A549 (cell line): ENCODE data around the gene YDJC.

Experiments
- CBX8 ChIP-seq: fragments of 200-600 bp; sonication (generic); IDR thresholded peaks from 2 replicates; pipeline ENCODE4 v1.6.1; 2016
- EP300 ChIP-seq, 2 experiments: fragments of >200 bp; sonication (Bioruptor Twin); formaldehyde crosslinking; IDR thresholded peaks; 2 replicates in 1 of 2; 3 replicates in 1 of 2; pipeline ENCODE4 v1.6.1; 2016 to 2017
- HDAC2 ChIP-seq: fragments of 200-600 bp; sonication (generic); IDR thresholded peaks from 2 replicates; pipeline ENCODE4 v1.6.1; 2016
- JUN ChIP-seq, 2 experiments: fragments of >200 bp; sonication (Bioruptor Twin); formaldehyde crosslinking; IDR thresholded peaks; 2 replicates in 1 of 2; 3 replicates in 1 of 2; pipeline ENCODE4 v1.6.1; 2016 to 2017
- KDM5A ChIP-seq: fragments of 200-600 bp; sonication (generic); IDR thresholded peaks from 2 replicates; pipeline ENCODE4 v1.6.1; 2016; ENCODE audit warnings: antibody characterized with exemption, mild to moderate bottlenecking
- MAFK ChIP-seq: fragments of 450-650 bp; IDR thresholded peaks from 2 replicates; pipeline ENCODE4 v1.6.1; 2014; ENCODE audit not compliant: partially characterized antibody
- MAZ ChIP-seq: fragments of 150-350 bp; IDR thresholded peaks from 2 replicates; pipeline ENCODE4 v1.6.1; 2014; ENCODE audit warnings: antibody characterized with exemption, low read depth, low read length, borderline replicate concordance
- POLR2A ChIP-seq: IDR thresholded peaks from 2 replicates; pipeline ENCODE4 v1.6.1; 2012; ENCODE audit warnings: mild to moderate bottlenecking, low read length
- POLR2AphosphoS2 ChIP-seq: conservative IDR thresholded peaks from 2 replicates; pipeline ENCODE4 v1.6.1; 2012; ENCODE audit warnings: low read length, improper control_type of control experiment, inconsistent platforms
- RAD21 ChIP-seq, 2 experiments: fragments of >200 bp in 1 of 2; sonication (Bioruptor Twin) in 1 of 2; formaldehyde crosslinking in 1 of 2; IDR thresholded peaks in 1 of 2; conservative IDR thresholded peaks in 1 of 2; 2 replicates in 1 of 2; 3 replicates in 1 of 2; pipeline ENCODE4 v1.6.1; 2012 to 2018; ENCODE audit warnings: inconsistent platforms in 1 of 2
- RNF2 ChIP-seq: fragments of 200-600 bp; sonication (generic); IDR thresholded peaks from 2 replicates; pipeline ENCODE4 v1.6.1; 2016; ENCODE audit warnings: low read depth, mild to moderate bottlenecking, antibody characterized with exemption, moderate library complexity, borderline replicate concordance
- TF ChIP-seq, protein P1 (sequence below): fragments of >200 bp; sonication (Bioruptor Twin); formaldehyde crosslinking; IDR thresholded peaks from 3 replicates; pipeline ENCODE4 v1.5.1; 2016
- TF ChIP-seq, protein P2 (sequence below): fragments of 450-650 bp; IDR thresholded peaks from 2 replicates; pipeline ENCODE4 v1.6.1; 2014; ENCODE audit warnings: antibody characterized with exemption
- TF ChIP-seq, protein P3 (sequence below): IDR thresholded peaks from 2 replicates; pipeline ENCODE4 v1.6.1; 2012; ENCODE audit warnings: low read depth, borderline replicate concordance

DNA sequence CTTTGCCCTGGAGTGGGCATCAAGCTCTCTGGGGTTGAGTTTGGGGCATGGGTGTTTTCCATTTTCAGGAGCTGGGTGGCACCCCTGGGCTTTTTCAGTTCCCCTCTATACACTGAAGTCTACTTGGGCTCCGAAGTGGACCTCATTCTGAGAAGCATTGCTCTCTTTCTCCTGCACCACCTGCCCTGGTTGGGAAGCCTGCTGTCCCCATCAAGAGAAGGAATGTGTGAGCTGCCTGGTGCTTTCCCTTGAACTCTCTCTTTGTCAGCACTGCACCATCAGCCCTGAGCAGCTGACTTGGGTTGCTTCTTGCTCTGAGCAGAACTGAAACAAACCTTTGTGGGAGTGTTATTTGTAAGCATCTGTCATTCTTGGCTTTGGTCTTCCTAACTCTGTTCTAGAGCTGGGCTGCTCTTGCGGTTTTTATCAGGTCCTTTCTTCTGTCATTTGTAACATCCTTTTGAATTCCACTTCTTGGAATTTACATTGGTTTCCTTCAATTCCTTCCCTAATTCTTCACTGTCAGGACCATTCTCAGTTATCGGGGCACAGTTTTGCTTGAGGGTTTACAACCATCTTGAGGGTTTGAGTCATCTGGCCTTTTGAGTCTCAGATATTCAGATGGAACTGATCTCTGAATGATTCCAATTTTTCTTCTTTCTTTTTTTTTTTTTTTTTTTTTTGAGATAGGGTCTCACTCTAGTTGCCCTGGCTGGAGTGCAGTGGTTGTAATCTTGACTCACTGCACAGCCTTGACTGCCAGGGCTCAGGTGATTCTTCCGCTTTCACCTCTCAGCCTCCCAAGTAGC is 41.8 kb downstream of the YDJC start:
- TF ChIP-seq EP300 (IDR thresholded peaks at IDR 0.05) = no peak
- TF ChIP-seq HDAC2 = no peak
- TF ChIP-seq, protein P1, sequence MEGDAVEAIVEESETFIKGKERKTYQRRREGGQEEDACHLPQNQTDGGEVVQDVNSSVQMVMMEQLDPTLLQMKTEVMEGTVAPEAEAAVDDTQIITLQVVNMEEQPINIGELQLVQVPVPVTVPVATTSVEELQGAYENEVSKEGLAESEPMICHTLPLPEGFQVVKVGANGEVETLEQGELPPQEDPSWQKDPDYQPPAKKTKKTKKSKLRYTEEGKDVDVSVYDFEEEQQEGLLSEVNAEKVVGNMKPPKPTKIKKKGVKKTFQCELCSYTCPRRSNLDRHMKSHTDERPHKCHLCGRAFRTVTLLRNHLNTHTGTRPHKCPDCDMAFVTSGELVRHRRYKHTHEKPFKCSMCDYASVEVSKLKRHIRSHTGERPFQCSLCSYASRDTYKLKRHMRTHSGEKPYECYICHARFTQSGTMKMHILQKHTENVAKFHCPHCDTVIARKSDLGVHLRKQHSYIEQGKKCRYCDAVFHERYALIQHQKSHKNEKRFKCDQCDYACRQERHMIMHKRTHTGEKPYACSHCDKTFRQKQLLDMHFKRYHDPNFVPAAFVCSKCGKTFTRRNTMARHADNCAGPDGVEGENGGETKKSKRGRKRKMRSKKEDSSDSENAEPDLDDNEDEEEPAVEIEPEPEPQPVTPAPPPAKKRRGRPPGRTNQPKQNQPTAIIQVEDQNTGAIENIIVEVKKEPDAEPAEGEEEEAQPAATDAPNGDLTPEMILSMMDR = no peak
- TF ChIP-seq, protein P2, sequence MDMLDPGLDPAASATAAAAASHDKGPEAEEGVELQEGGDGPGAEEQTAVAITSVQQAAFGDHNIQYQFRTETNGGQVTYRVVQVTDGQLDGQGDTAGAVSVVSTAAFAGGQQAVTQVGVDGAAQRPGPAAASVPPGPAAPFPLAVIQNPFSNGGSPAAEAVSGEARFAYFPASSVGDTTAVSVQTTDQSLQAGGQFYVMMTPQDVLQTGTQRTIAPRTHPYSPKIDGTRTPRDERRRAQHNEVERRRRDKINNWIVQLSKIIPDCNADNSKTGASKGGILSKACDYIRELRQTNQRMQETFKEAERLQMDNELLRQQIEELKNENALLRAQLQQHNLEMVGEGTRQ = no peak
- TF ChIP-seq POLR2A = no peak
- TF ChIP-seq JUN (IDR thresholded peaks at IDR 0.05) = no peak
- no peak for TF ChIP-seq POLR2AphosphoS2
- TF ChIP-seq RAD21 (conservative IDR thresholded peaks at IDR 0.05 in 1 of 2, IDR thresholded peaks at IDR 0.05 in 1 of 2) = no peak
- no peak for TF ChIP-seq MAFK
- no peak for TF ChIP-seq MAZ
- TF ChIP-seq, protein P3, sequence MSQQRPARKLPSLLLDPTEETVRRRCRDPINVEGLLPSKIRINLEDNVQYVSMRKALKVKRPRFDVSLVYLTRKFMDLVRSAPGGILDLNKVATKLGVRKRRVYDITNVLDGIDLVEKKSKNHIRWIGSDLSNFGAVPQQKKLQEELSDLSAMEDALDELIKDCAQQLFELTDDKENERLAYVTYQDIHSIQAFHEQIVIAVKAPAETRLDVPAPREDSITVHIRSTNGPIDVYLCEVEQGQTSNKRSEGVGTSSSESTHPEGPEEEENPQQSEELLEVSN = no peak
- no peak for TF ChIP-seq CBX8
- no peak for TF ChIP-seq RNF2
- TF ChIP-seq KDM5A = no peak
